HG03135 (cell line): ENCODE results near the gene SLC1A2.
"Not testable (repeated sequence)": the region's sequence is repeated elsewhere in the genome, so short reads cannot be mapped to it uniquely, and the experiment has no call there.

Source experiments
- ATAC-seq: cut with Tn5 transposase; IDR thresholded peaks from one replicate; pipeline ENCODE4 v1.9.1; 2021; ENCODE audit warnings: mild to moderate bottlenecking, moderate library complexity; ENCODE audit not compliant: unreplicated experiment

Gene SLC1A2

GRCh38 chr11:35232891-35233330 lies 186.4 kb downstream of the SLC1A2 start:
- ATAC-seq: no peak

DNA sequence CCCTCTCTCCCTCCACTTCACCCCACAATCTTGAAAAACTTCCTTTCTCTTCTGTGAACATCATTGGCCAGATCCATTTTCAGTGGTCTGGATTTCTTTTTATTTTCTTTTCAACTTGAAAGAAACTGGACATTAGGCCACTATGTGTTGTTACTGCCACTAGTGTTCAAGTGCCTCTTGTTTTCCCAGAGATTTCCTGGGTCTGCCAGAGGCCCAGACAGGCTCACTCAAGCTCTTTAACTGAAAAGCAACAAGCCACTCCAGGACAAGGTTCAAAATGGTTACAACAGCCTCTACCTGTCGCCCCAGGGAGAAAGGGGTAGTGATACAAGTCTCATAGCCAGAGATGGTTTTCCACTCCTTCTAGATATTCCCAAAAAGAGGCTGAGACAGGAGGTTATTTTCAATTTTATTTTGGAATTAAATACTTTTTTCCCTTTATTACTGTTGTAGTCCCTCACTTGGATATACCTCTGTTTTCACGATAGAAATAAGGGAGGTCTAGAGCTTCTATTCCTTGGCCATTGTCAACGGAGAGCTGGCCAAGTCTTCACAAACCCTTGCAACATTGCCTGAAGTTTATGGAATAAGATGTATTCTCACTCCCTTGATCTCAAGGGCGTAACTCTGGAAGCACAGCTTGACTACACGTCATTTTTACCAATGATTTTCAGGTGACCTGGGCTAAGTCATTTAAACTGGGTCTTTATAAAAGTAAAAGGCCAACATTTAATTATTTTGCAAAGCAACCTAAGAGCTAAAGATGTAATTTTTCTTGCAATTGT lies 188.1 kb downstream of the SLC1A2 start:
- no peak for ATAC-seq

- no peak for ATAC-seq
These were observed 189.0 kb downstream of the SLC1A2 start for GRCh38 chr11:35230388-35230787.

DNA sequence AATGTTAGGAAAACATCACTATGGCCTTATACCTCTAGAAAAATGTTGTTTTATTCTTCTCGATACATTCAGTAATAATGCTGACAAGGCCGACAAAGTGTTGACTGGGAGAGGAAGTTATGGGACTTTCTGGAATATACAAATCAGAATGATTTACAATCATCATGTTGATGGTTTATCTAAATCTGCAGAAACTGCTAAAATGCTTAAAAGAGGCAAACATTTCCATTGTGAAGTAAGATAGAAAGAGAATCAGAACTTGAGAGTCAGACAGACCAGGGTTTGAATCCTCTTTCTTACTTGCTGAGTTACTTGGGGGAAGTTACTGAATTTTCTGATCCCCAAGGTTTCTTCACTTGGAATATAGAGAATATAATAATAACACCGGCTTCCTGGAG lies 191.0 kb downstream of the SLC1A2 start:
- no peak for ATAC-seq

- ATAC-seq: no peak
These were observed 191.6 kb downstream of the SLC1A2 start for GRCh38 chr11:35227576-35228327.

DNA sequence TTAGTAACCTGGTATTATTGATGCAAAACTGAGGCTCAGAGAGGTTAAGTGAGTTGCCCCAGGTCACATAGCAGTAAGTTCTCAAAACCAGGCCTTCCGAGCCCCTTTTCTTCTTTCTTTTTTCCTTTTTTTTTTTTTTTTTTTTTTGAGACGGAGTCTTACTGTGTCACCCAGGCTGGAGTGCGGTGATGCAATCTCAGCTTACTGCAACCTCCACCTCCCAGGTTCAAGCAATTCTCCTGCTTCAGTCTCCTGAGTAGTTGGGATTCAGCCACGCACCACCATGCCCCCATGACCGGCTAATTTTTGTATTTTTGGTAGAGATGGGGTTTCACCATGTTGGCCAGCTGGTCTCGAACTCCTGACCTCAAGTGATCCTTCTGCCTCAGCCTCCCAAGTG lies 192.6 kb downstream of the SLC1A2 start:
- ATAC-seq: not testable (repeated sequence)

- ATAC-seq: no peak
These were observed 193.3 kb downstream of the SLC1A2 start for GRCh38 chr11:35225946-35226520.

GRCh38 chr11:35223991-35224390 lies 195.4 kb downstream of the SLC1A2 start:
- no peak for ATAC-seq

DNA sequence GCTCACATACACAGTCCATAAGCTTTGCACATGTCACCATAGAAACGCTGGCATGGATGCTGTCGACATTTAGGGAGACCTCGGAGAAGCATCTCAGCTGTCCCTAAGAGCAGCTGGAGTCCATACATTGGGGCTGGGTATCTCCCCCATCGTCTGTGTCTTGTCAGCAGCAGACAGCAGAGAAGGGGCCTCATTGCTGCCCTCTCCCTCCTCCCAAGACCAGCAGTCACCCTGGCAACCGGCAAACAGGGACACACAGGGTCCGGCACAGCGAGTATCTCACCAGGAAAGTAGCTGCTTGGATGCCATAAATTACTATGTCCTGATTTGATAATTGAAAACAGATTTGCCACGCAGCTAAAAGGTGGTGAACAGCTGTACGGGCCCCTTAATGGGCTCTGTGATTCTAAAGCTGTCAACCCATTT lies 196.0 kb downstream of the SLC1A2 start:
- ATAC-seq: no peak

GRCh38 chr11:35218956-35219355 lies 200.4 kb downstream of the SLC1A2 start:
- no peak for ATAC-seq

GRCh38 chr11:35216962-35217678 lies 202.2 kb downstream of the SLC1A2 start:
- ATAC-seq: no peak

- no peak for ATAC-seq
These were observed 203.4 kb downstream of the SLC1A2 start for GRCh38 chr11:35215945-35216344.

- no peak for ATAC-seq
These were observed 204.6 kb downstream of the SLC1A2 start for GRCh38 chr11:35214792-35215193.

- ATAC-seq: no peak
These were observed 205.1 kb downstream of the SLC1A2 start for GRCh38 chr11:35214226-35214770.

- ATAC-seq: no peak
These were observed 207.4 kb downstream of the SLC1A2 start for GRCh38 chr11:35211952-35212351.

- ATAC-seq: no peak
These were observed 208.3 kb downstream of the SLC1A2 start for GRCh38 chr11:35210876-35211546.

GRCh38 chr11:35208795-35209194 lies 210.6 kb downstream of the SLC1A2 start:
- ATAC-seq: no peak

- ATAC-seq: no peak
These were observed 211.6 kb downstream of the SLC1A2 start for GRCh38 chr11:35207471-35208403.

GRCh38 chr11:35206616-35207015 lies 212.7 kb downstream of the SLC1A2 start:
- ATAC-seq: no peak
